ENCODE measurements around the gene COL9A3.

GRCh38 chr20:62824476-62825332 is 7.9 kb downstream of the COL9A3 start:
- TF ChIP-seq CTCF (IDR thresholded peaks at IDR 0.05), result no peak
- TF ChIP-seq POLR2A (IDR thresholded peaks at IDR 0.05), result no peak
